Measurements from ENCODE around the gene KANK3. TPM values are rescaled to one million over a fixed set of nuclear protein-coding genes. Genes with fewer than 3 reads are reported as not detected.

Gene KANK3
- polyA plus RNA-seq, 2 of the 4 experiments (the other 2 are of a cell fraction): 1.0 to 1.5 TPM

DNA sequence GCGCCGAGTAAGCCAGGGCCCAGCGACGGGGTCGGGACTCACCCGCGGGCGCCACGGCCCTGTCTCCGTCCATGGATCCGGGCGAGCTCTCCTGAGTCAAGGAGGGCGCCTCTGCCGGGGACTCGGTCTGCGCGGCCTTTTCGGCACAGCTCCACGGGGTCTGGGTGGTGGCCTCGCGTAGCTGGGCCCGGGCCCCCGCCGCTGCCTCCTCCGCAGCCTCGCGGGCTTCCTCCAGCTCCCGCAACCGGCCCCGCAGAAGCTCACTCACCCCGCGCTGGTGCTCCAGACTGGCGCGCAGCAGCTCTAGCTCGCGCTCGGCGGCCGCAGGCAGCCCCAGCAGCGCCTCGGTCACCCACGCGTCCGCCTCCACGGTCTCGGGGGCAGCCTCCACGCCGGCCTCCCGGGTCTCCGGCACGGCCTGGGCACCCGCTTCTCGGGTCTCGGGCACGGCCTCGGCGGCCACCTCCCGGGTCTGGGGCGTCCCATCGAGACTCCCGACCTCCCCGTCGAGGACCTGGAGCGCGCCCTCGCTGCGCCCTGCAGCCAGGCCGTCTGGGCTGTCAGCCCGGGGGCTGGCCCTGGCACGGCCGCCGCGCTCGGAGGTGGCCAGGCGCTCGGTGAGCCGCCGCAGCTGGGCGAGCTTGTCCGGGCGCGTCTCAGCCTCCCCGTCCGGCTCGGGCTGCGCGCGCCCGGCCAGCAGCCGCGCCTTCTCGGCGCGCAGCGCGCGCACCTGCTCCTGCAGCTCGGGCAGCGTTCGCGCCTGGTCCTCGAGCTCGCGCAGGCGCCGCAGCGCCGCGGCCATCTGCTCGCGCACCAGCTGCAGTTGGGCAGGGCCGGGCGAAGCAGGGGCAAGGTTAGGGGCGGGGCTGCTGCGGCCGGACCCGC lies 8.4 kb downstream of the KANK3 start:
- FAIRE-seq (no peak), ATAC-seq (peak; percentile 77 to 83), DNase-seq (ENCODE audit: low read depth in 1 of 2, low spot score in 1 of 2) (peak; percentile 76 to 84)
- POLR2A ChIA-PET: interaction anchor here (0.7 to 2.9 kb wide), 7 partner anchors 8 to 179 kb away, joined by 3 to 20 read pairs (median 7); partner anchors contain the start of genes ANGPTL4, NDUFA7, RAB11B and RPS28
- peak; percentile 30; the same call in 1 of the 2 replicates for TF ChIP-seq POLR2A (IDR thresholded peaks at IDR 0.05; ENCODE audit: low read length)
- no peak for TF ChIP-seq MAZ (IDR thresholded peaks at IDR 0.05; ENCODE audit: borderline replicate concordance, low read depth, low read length)
- no peak for TF ChIP-seq EP300 (IDR thresholded peaks at IDR 0.05)
- TF ChIP-seq, protein P1, sequence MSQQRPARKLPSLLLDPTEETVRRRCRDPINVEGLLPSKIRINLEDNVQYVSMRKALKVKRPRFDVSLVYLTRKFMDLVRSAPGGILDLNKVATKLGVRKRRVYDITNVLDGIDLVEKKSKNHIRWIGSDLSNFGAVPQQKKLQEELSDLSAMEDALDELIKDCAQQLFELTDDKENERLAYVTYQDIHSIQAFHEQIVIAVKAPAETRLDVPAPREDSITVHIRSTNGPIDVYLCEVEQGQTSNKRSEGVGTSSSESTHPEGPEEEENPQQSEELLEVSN (IDR thresholded peaks at IDR 0.05; ENCODE audit: borderline replicate concordance, low read depth): 0 out of 2 replicates have a peak, but pooled peaks have one; percentile 21
- TF ChIP-seq HEYL (CRISPR knock-in tag; IDR thresholded peaks at IDR 0.05): no peak
- no peak for TF ChIP-seq FOSB (CRISPR knock-in tag; IDR thresholded peaks at IDR 0.05)
- TF ChIP-seq KDM5A (IDR thresholded peaks at IDR 0.05): no peak
- no peak for TF ChIP-seq ZC3H11A (IDR thresholded peaks at IDR 0.05)
- TF ChIP-seq, protein P2, sequence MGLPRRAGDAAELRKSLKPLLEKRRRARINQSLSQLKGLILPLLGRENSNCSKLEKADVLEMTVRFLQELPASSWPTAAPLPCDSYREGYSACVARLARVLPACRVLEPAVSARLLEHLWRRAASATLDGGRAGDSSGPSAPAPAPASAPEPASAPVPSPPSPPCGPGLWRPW (IDR thresholded peaks at IDR 0.05): no peak
- TF ChIP-seq, protein P3, sequence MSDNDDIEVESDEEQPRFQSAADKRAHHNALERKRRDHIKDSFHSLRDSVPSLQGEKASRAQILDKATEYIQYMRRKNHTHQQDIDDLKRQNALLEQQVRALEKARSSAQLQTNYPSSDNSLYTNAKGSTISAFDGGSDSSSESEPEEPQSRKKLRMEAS (IDR thresholded peaks at IDR 0.05): no peak; the same call in 1 of the 2 replicates
- TF ChIP-seq, protein P4, sequence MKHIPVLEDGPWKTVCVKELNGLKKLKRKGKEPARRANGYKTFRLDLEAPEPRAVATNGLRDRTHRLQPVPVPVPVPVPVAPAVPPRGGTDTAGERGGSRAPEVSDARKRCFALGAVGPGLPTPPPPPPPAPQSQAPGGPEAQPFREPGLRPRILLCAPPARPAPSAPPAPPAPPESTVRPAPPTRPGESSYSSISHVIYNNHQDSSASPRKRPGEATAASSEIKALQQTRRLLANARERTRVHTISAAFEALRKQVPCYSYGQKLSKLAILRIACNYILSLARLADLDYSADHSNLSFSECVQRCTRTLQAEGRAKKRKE (CRISPR knock-in tag; IDR thresholded peaks at IDR 0.05; ENCODE audit: low read depth): no peak
- TF ChIP-seq RNF2 (IDR thresholded peaks at IDR 0.05; ENCODE audit: borderline replicate concordance, low read depth): 0 out of 2 replicates have a peak, but pooled peaks have one; percentile 47
- Histone ChIP-seq H3K4me1 (peaks cover 7% of the 10 kb centered on the region; the same call in 2 of the 3 replicates), H3K27ac (peak overlapping the region; percentile 89 to 95), H3K4me3 (peak overlapping the region; percentile 56), H3K4me2 (peak overlapping the region; percentile 95), H3K9me3 (no peaks in the 10 kb centered on the region)
- CTCF ChIA-PET: interaction anchor here (0.5 to 4.7 kb wide), 14 partner anchors 9 to 254 kb away, joined by 3 to 29 read pairs (median 6); partner anchors contain the start of genes ANGPTL4, KANK3 and MARCHF2
- WGBS (ENCODE audit: missing lambda C conversion rate): 2% methylated on average over 12 of the region's 117 CpGs

DNA sequence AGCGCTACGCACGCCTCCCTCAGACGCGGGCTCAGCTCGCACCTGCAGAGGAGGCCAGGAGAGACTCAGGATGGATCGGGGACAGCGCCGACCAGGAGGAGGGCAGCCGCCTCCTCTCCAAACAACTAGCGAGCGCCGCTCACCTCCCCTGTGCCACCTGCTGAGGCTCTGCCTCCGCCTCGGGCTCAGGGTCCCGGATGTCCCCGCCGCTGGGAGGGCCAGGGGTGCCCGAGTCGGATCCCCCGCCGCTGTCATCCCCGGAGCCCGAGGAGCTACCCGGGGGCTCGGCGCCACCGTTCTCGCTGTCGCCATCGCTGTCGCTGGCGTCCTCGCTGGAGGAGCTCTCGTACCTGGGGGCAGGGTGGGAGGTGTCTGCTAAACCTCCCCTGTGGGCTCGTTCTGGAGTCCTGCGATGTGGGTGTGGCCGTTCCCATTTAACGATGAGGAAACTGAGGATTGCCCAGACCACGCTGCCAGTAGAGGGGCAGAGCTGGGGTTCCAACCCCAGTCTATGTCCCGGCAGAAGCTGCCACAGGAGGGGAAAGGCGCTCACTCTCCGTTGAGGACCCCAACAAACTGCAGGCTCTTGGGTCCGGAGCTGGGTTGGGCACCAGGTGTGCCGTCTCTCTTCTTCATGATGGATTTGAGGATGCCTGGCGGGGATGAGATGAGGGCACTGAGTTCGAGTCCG lies 9.2 kb downstream of the KANK3 start:
- Histone ChIP-seq H3K4me2 (peak overlapping the region; percentile 95), H3K4me1 (peaks cover 7% of the 10 kb centered on the region; the same call in 2 of the 3 replicates), H3K4me3 (peak overlapping the region; percentile 56), H3K27ac (peak overlapping the region; percentile 89 to 95; a peak in 5 of 6 replicates), H3K9me3 (no peaks in the 10 kb centered on the region)
- FAIRE-seq: no peak
- 54% methylated on average over 19 of the region's 48 CpGs for WGBS (ENCODE audit: missing lambda C conversion rate)
- ATAC-seq: no peak
- ChIA-PET POLR2A (interaction anchor here (0.6 to 2.9 kb wide), 3 partner anchors 10 to 35 kb away, joined by 4 to 20 read pairs (median 17); partner anchors contain the start of genes NDUFA7 and RPS28), CTCF (interaction anchor here (0.9 to 4.7 kb wide), 8 partner anchors 8 to 247 kb away, joined by 4 to 29 read pairs (median 8); partner anchors contain the start of gene KANK3)
- DNase-seq (ENCODE audit: low read depth in 1 of 2, low spot score in 1 of 2): no peak
- TF ChIP-seq FOSL2 (IDR thresholded peaks at IDR 0.05) (no peak), FOSL2 (CRISPR knock-in tag; IDR thresholded peaks at IDR 0.05) (no peak), ESRRA (IDR thresholded peaks at IDR 0.05; ENCODE audit: borderline replicate concordance, low read length) (no peak), RAD21 (conservative IDR thresholded peaks at IDR 0.05 in 1 of 2, IDR thresholded peaks at IDR 0.05 in 1 of 2) (no peak), POLR2A (IDR thresholded peaks at IDR 0.05; ENCODE audit: low read length) (no peak), MYC (IDR thresholded peaks at IDR 0.05; ENCODE audit: borderline replicate concordance, low read length) (no peak), SREBF2 (IDR thresholded peaks at IDR 0.05) (no peak), ZFP36 (IDR thresholded peaks at IDR 0.05; ENCODE audit: borderline replicate concordance, partially characterized antibody) (no peak), HDAC2 (IDR thresholded peaks at IDR 0.05) (no peak), MAFK (IDR thresholded peaks at IDR 0.05; ENCODE audit: partially characterized antibody) (no peak), FOSB (CRISPR knock-in tag; IDR thresholded peaks at IDR 0.05) (no peak), SMC3 (IDR thresholded peaks at IDR 0.05) (no peak), CHD2 (IDR thresholded peaks at IDR 0.05; ENCODE audit: low read length, partially characterized antibody) (no peak), HOXB13 (CRISPR knock-in tag; IDR thresholded peaks at IDR 0.05; ENCODE audit: low read depth) (no peak)
- TF ChIP-seq, protein P4 (CRISPR knock-in tag; IDR thresholded peaks at IDR 0.05; ENCODE audit: low read depth): no peak
- TF ChIP-seq, protein P5, sequence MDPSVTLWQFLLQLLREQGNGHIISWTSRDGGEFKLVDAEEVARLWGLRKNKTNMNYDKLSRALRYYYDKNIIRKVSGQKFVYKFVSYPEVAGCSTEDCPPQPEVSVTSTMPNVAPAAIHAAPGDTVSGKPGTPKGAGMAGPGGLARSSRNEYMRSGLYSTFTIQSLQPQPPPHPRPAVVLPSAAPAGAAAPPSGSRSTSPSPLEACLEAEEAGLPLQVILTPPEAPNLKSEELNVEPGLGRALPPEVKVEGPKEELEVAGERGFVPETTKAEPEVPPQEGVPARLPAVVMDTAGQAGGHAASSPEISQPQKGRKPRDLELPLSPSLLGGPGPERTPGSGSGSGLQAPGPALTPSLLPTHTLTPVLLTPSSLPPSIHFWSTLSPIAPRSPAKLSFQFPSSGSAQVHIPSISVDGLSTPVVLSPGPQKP (IDR thresholded peaks at IDR 0.05; ENCODE audit: low read depth, low read length): no peak
- TF ChIP-seq, protein P6, sequence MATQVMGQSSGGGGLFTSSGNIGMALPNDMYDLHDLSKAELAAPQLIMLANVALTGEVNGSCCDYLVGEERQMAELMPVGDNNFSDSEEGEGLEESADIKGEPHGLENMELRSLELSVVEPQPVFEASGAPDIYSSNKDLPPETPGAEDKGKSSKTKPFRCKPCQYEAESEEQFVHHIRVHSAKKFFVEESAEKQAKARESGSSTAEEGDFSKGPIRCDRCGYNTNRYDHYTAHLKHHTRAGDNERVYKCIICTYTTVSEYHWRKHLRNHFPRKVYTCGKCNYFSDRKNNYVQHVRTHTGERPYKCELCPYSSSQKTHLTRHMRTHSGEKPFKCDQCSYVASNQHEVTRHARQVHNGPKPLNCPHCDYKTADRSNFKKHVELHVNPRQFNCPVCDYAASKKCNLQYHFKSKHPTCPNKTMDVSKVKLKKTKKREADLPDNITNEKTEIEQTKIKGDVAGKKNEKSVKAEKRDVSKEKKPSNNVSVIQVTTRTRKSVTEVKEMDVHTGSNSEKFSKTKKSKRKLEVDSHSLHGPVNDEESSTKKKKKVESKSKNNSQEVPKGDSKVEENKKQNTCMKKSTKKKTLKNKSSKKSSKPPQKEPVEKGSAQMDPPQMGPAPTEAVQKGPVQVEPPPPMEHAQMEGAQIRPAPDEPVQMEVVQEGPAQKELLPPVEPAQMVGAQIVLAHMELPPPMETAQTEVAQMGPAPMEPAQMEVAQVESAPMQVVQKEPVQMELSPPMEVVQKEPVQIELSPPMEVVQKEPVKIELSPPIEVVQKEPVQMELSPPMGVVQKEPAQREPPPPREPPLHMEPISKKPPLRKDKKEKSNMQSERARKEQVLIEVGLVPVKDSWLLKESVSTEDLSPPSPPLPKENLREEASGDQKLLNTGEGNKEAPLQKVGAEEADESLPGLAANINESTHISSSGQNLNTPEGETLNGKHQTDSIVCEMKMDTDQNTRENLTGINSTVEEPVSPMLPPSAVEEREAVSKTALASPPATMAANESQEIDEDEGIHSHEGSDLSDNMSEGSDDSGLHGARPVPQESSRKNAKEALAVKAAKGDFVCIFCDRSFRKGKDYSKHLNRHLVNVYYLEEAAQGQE (IDR thresholded peaks at IDR 0.05): no peak
